Prostate gland (tissue), 2 donors: ENCODE measurements around the gene FRMD1.

Experiments used
- POLR2A ChIP-seq: fragments of 450-650 bp; IDR thresholded peaks from one replicate; pipeline ENCODE4 v1.6.1; 2016; ENCODE audit warnings: antibody characterized with exemption, mild to moderate bottlenecking
- TF ChIP-seq, protein P1 (sequence below), 4 experiments: fragments of 200-600 bp in 2 of 4; fragments of 450-650 bp in 2 of 4; sonication (generic) in 2 of 4; IDR thresholded peaks; 1 replicate in 3 of 4; 2 replicates in 1 of 4; pipeline ENCODE4 v1.5.1; 2016 to 2019; ENCODE audit warnings: antibody characterized with exemption in 4 of 4, mild to moderate bottlenecking in 2 of 4, moderate library complexity in 2 of 4

GRCh38 chr6:168073937-168074730 lies 4.9 kb downstream of the FRMD1 start:
- TF ChIP-seq, protein P1, sequence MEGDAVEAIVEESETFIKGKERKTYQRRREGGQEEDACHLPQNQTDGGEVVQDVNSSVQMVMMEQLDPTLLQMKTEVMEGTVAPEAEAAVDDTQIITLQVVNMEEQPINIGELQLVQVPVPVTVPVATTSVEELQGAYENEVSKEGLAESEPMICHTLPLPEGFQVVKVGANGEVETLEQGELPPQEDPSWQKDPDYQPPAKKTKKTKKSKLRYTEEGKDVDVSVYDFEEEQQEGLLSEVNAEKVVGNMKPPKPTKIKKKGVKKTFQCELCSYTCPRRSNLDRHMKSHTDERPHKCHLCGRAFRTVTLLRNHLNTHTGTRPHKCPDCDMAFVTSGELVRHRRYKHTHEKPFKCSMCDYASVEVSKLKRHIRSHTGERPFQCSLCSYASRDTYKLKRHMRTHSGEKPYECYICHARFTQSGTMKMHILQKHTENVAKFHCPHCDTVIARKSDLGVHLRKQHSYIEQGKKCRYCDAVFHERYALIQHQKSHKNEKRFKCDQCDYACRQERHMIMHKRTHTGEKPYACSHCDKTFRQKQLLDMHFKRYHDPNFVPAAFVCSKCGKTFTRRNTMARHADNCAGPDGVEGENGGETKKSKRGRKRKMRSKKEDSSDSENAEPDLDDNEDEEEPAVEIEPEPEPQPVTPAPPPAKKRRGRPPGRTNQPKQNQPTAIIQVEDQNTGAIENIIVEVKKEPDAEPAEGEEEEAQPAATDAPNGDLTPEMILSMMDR (IDR thresholded peaks at IDR 0.05) = no peak
- TF ChIP-seq POLR2A = no peak
